Liver (tissue), 9 donors: ENCODE data around the gene BPGM. TPM values are rescaled to one million over a fixed set of nuclear protein-coding genes. Genes with fewer than 3 reads are reported as not detected.

Experiments used
- DNase-seq: peaks from one replicate; pipeline ENCODE4 v3.0.0-alpha.2; 2017; ENCODE audit warnings: low spot score
- H3K27ac ChIP-seq, 2 donors: one replicate each; pipeline ENCODE4 v1.7.0; 2013; ENCODE audit warnings: inconsistent platforms in 2 of 2, low read length in 2 of 2, control low read depth in 1 of 2, low read depth in 1 of 2, mild to moderate bottlenecking in 1 of 2
- H3K27me3 ChIP-seq, 4 donors: one replicate each; pipeline versions ENCODE4 v1.6.1 to v1.7.0; 2013; ENCODE audit warnings: low read length in 3 of 4, inconsistent platforms in 1 of 4, mild to moderate bottlenecking in 1 of 4, moderate library complexity in 1 of 4; ENCODE audit not compliant: control insufficient read depth in 4 of 4, insufficient read depth in 4 of 4
- H3K36me3 ChIP-seq, 4 donors: one replicate each; pipeline versions ENCODE4 v1.6.1 to v1.7.0; 2013; ENCODE audit warnings: low read length in 3 of 4, mild to moderate bottlenecking in 3 of 4, low read depth in 1 of 4, moderate library complexity in 1 of 4; ENCODE audit not compliant: control insufficient read depth in 4 of 4, insufficient read depth in 3 of 4
- H3K4me1 ChIP-seq, 4 donors: one replicate each; pipeline versions ENCODE4 v1.6.1 to v1.7.0; 2013; ENCODE audit warnings: low read length in 3 of 4, mild to moderate bottlenecking in 3 of 4, moderate library complexity in 1 of 4; ENCODE audit not compliant: control insufficient read depth in 4 of 4, insufficient read depth in 4 of 4
- H3K4me3 ChIP-seq, 3 donors: one replicate each; pipeline versions ENCODE4 v1.6.1 to v1.7.0; 2013; ENCODE audit warnings: low read length in 3 of 3, control low read depth in 1 of 3, low read depth in 1 of 3, mild to moderate bottlenecking in 1 of 3
- H3K9ac ChIP-seq, 2 donors: one replicate each; pipeline ENCODE4 v1.7.0; 2013; ENCODE audit warnings: low read length in 2 of 2, mild to moderate bottlenecking in 2 of 2, moderate library complexity in 2 of 2, control low read depth in 1 of 2, low read depth in 1 of 2
- H3K9me3 ChIP-seq, 4 donors: one replicate each; pipeline versions ENCODE4 v1.6.1 to v1.7.0; 2013; ENCODE audit warnings: low read length in 3 of 4; ENCODE audit not compliant: control insufficient read depth in 4 of 4
- ATF3 ChIP-seq: IDR thresholded peaks from 2 replicates; pipeline ENCODE4 v1.6.1; 2016; ENCODE audit warnings: antibody characterized with exemption
- CTCF ChIP-seq: fragments of 150-350 bp; IDR thresholded peaks from 2 replicates; pipeline ENCODE4 v1.5.1; 2017; ENCODE audit warnings: improper control_type of control experiment, low read depth, low read length; ENCODE audit not compliant: missing input control
- EGR1 ChIP-seq, 2 donors: IDR thresholded peaks; 2 replicates each; pipeline ENCODE4 v1.6.1; 2016 to 2018; ENCODE audit warnings: antibody characterized with exemption in 2 of 2, low read depth in 2 of 2
- FOXA1 ChIP-seq: IDR thresholded peaks from 2 replicates; pipeline ENCODE4 v1.6.1; 2016; ENCODE audit warnings: antibody characterized with exemption
- GABPA ChIP-seq, 2 donors: IDR thresholded peaks in 1 of 2; conservative IDR thresholded peaks in 1 of 2; 2 replicates each; pipeline ENCODE4 v1.6.1; 2016; ENCODE audit warnings: antibody characterized with exemption in 2 of 2, mild to moderate bottlenecking in 1 of 2, moderate library complexity in 1 of 2
- HNF4A ChIP-seq, 2 donors: conservative IDR thresholded peaks; 2 replicates each; pipeline ENCODE4 v1.6.1; 2016; ENCODE audit warnings: antibody characterized with exemption in 2 of 2, mild to moderate bottlenecking in 2 of 2
- HNF4G ChIP-seq: IDR thresholded peaks from 2 replicates; pipeline ENCODE4 v1.6.1; 2016; ENCODE audit warnings: antibody characterized with exemption
- JUND ChIP-seq, 2 donors: IDR thresholded peaks; 2 replicates each; pipeline ENCODE4 v1.6.1; 2016; ENCODE audit warnings: antibody characterized with exemption in 2 of 2
- NR2F2 ChIP-seq: IDR thresholded peaks from 2 replicates; pipeline ENCODE4 v1.6.1; 2016; ENCODE audit warnings: antibody characterized with exemption
- RAD21 ChIP-seq, 2 donors: IDR thresholded peaks; 2 replicates each; pipeline ENCODE4 v1.6.1; 2016; ENCODE audit warnings: antibody characterized with exemption in 2 of 2, mild to moderate bottlenecking in 2 of 2
- REST ChIP-seq: IDR thresholded peaks from 2 replicates; pipeline ENCODE4 v1.6.1; 2016; ENCODE audit warnings: antibody characterized with exemption, mild to moderate bottlenecking
- RXRA ChIP-seq, 2 donors: IDR thresholded peaks; 2 replicates each; pipeline ENCODE4 v1.6.1; 2017 to 2018; ENCODE audit warnings: antibody characterized with exemption in 2 of 2, mild to moderate bottlenecking in 1 of 2
- SP1 ChIP-seq: IDR thresholded peaks from 2 replicates; pipeline ENCODE4 v1.6.1; 2018; ENCODE audit warnings: antibody characterized with exemption, mild to moderate bottlenecking
- TAF1 ChIP-seq: conservative IDR thresholded peaks from 2 replicates; pipeline ENCODE4 v1.6.1; 2016; ENCODE audit warnings: antibody characterized with exemption, mild to moderate bottlenecking
- YY1 ChIP-seq: IDR thresholded peaks from 2 replicates; pipeline ENCODE4 v1.6.1; 2016; ENCODE audit warnings: antibody characterized with exemption, mild to moderate bottlenecking
- ZBTB33 ChIP-seq: IDR thresholded peaks from 2 replicates; pipeline ENCODE4 v1.6.1; 2016; ENCODE audit warnings: antibody characterized with exemption
- whole genome bisulfite sequencing: extraction: QIAGEN DNeasy Blood & Tissue Kit; methylation state at CpG from one replicate; pipeline ENCODE4 v1.1.7; 2013; 5-methylcytosine and 5-hydroxymethylcytosine counted together
- polyA plus RNA-seq, 2 donors: library from polyadenylated mRNA; stranded (reverse) in 1 of 2; unstranded in 1 of 2; fragments of 200-250 nt in 1 of 2; fragments of >200 nt in 1 of 2; fragmentation: Nextera tagmentation in 1 of 2; extraction: Ambion mirVana in 1 of 2; gene quantifications; one replicate each; pipeline versions ENCODE4 v1.2.1 to v1.2.3, GENCODE V29; 2013 to 2015
- total RNA-seq, 2 donors: library from RNA; depleted of rRNA; stranded (reverse); fragments of >200 nt; gene quantifications; one replicate each; pipeline ENCODE4 v1.2.3, GENCODE V29; 2014
- donor health status: healthy.
- donor health status: healthy.
- donor health status: healthy.
- donor health status: healthy.
- donor health status: healthy.

The BPGM gene
- total and polyA plus RNA-seq, 4 donors = 6.1 to 250 (median 7.6) TPM

GRCh38 chr7:134707663-134708378 lies 61.2 kb downstream of the BPGM start:
- peaks cover 2 to 31% (median 27%) of the 10 kb centered on the region in 4 donors for H3K4me1 ChIP-seq
- no peak for DNase-seq
- H3K27me3 ChIP-seq = no peaks in the 10 kb centered on the region
- no peak overlapping the region for H3K9ac ChIP-seq
- 87% methylated on average over 4 of the region's 4 CpGs for WGBS
- no peak overlapping the region for H3K27ac ChIP-seq
- no peaks in the 10 kb centered on the region for H3K9me3 ChIP-seq
- TF ChIP-seq HNF4G (no peak), FOXA1 (no peak), HNF4A (conservative IDR thresholded peaks at IDR 0.05) (peak; percentile 24 to 54), RXRA (IDR thresholded peaks at IDR 0.05) (peak; percentile 22 to 60), EGR1 (IDR thresholded peaks at IDR 0.05; ENCODE audit: low read depth in 2 of 2) (no peak), GABPA (IDR thresholded peaks at IDR 0.05 in 1 of 2, conservative IDR thresholded peaks at IDR 0.05 in 1 of 2) (no peak), YY1 (peak; percentile 88), CTCF (no peak)
- H3K36me3 ChIP-seq = no peaks in the 10 kb centered on the region
- no peak overlapping the region for H3K4me3 ChIP-seq

GRCh38 chr7:134708692-134709091 lies 62.0 kb downstream of the BPGM start:
- Histone ChIP-seq H3K9me3 (no peaks in the 10 kb centered on the region), H3K36me3 (no peaks in the 10 kb centered on the region), H3K9ac (no peak overlapping the region), H3K4me3 (no peak overlapping the region), H3K27me3 (no peaks in the 10 kb centered on the region), H3K4me1 (peaks cover 0 to 22% (median 21%) of the 10 kb centered on the region in 4 donors), H3K27ac (no peak overlapping the region)
- TF ChIP-seq TAF1 (no peak), ATF3 (no peak), EGR1 (IDR thresholded peaks at IDR 0.05; ENCODE audit: low read depth in 2 of 2) (no peak)
- WGBS = 88% methylated on average over 2 of the region's 2 CpGs
- no peak for DNase-seq

GRCh38 chr7:134709197-134709596 lies 62.5 kb downstream of the BPGM start:
- Histone ChIP-seq H3K9me3 (no peaks in the 10 kb centered on the region), H3K27ac (no peak overlapping the region), H3K4me3 (no peak overlapping the region), H3K9ac (no peak overlapping the region), H3K27me3 (no peaks in the 10 kb centered on the region), H3K36me3 (no peaks in the 10 kb centered on the region), H3K4me1 (peaks cover 0 to 17% (median 16%) of the 10 kb centered on the region in 4 donors)
- DNase-seq = no peak
- 93% methylated on average over 2 of the region's 2 CpGs for whole genome bisulfite sequencing
- no peak for TF ChIP-seq REST
- TF ChIP-seq GABPA (IDR thresholded peaks at IDR 0.05 in 1 of 2, conservative IDR thresholded peaks at IDR 0.05 in 1 of 2) = no peak
- TF ChIP-seq YY1 = no peak
- TF ChIP-seq TAF1 = no peak
- no peak for TF ChIP-seq RAD21 (IDR thresholded peaks at IDR 0.05)
- no peak for TF ChIP-seq CTCF
- no peak for TF ChIP-seq NR2F2
- no peak for TF ChIP-seq HNF4G
- TF ChIP-seq JUND (IDR thresholded peaks at IDR 0.05) = no peak
- TF ChIP-seq FOXA1 = no peak
- TF ChIP-seq SP1 = no peak
- no peak for TF ChIP-seq ATF3
- TF ChIP-seq ZBTB33 = no peak
